GM12878 (cell line): ENCODE results near the gene MPDZ. TPM values are rescaled to one million over a fixed set of nuclear protein-coding genes. Genes with fewer than 3 reads are reported as not detected.

Source experiments
- ATAC-seq: fragments of 200-7000 bp; cut with Tn5 transposase; 3 replicates; pipeline ENCODE4 v1.9.1; 2020; ENCODE audit warnings: mild to moderate bottlenecking, moderate library complexity
- BruUV-seq: library from RNA; stranded (reverse); fragments of 400-500 nt; replicated peaks from 2 replicates; lab custom pipeline; 2021; lab: Mats Ljungman, UMichigan
- CTCF ChIA-PET: fragments of 300-600 bp; sonication (Branson Sonifier 250); formaldehyde crosslinking; extraction: SDS; loops from one replicate; lab custom pipeline; 2021; ENCODE audit warnings: inconsistent platforms; lab: Yijun Ruan, JAX
- POLR2A ChIA-PET: fragments of 350-600 bp; formaldehyde crosslinking; extraction: SDS; loops from one replicate; lab custom pipeline; 2021; ENCODE audit warnings: inconsistent platforms; lab: Charles Lee
- RAD21 ChIA-PET: fragments of 300-600 bp; sonication (Branson Sonifier 250); formaldehyde crosslinking; loops from one replicate; lab custom pipeline; 2023; ENCODE audit warnings: antibody characterized with exemption; ENCODE audit not compliant: unreplicated experiment; lab: Charles Lee
- SMC1A ChIA-PET: fragments of 300-600 bp; sonication (Branson Sonifier 250); formaldehyde crosslinking; loops from one replicate; lab custom pipeline; 2023; ENCODE audit not compliant: unreplicated experiment, uncharacterized antibody; lab: Charles Lee
- DNase-seq: peaks from one replicate; pipeline ENCODE4 v3.0.0-alpha.2; 2011; ENCODE audit warnings: low read depth, low spot score
- FAIRE-seq: peaks from 3 replicates; lab custom pipeline; 2011; peaks lifted over from hg19 to GRCh38; lab: Jason Lieb, UNC
- H2AFZ ChIP-seq: 2 replicates; pipeline ENCODE4 v1.6.0; 2011; ENCODE audit warnings: low read depth, low read length, control low read depth; ENCODE audit not compliant: control insufficient read depth
- H3K27ac ChIP-seq: 2 replicates; pipeline ENCODE4 v1.5.1; 2011; ENCODE audit warnings: control low read depth; ENCODE audit not compliant: control insufficient read depth, insufficient read depth
- H3K27me3 ChIP-seq, 2 experiments: replicated peaks in 1 of 2; 2 replicates each; pipeline versions ENCODE4 v1.6.0 to v1.6.1; 2011; ENCODE audit warnings: low read length in 1 of 2; ENCODE audit not compliant: control insufficient read depth in 2 of 2, insufficient read depth in 2 of 2
- H3K36me3 ChIP-seq, 2 experiments: 2 replicates each; pipeline ENCODE4 v1.5.1; 2011; ENCODE audit warnings: low read length in 1 of 2; ENCODE audit not compliant: control insufficient read depth in 2 of 2, insufficient read depth in 2 of 2
- H3K4me1 ChIP-seq: 2 replicates; pipeline ENCODE4 v1.6.1; 2011; ENCODE audit warnings: mild to moderate bottlenecking, low read length, moderate library complexity, mixed read lengths; ENCODE audit not compliant: control insufficient read depth, insufficient read depth
- H3K4me2 ChIP-seq: 2 replicates; pipeline ENCODE4 v1.6.0; 2011; ENCODE audit warnings: control low read depth; ENCODE audit not compliant: control insufficient read depth, insufficient read depth
- H3K4me3 ChIP-seq: fragments of 200-600 bp; sonication (generic); 2 replicates; pipeline ENCODE4 v1.5.1; 2016
- H3K79me2 ChIP-seq: 2 replicates; pipeline ENCODE4 v1.6.0; 2011; ENCODE audit warnings: low read length; ENCODE audit not compliant: control insufficient read depth, insufficient read depth
- H3K9ac ChIP-seq: 2 replicates; pipeline ENCODE4 v1.8.0; 2011; ENCODE audit warnings: low read length, control low read depth, mixed read lengths; ENCODE audit not compliant: control insufficient read depth, insufficient read depth
- H3K9me3 ChIP-seq: replicated peaks from 3 replicates; pipeline ENCODE4 v1.5.1; 2011; ENCODE audit warnings: mild to moderate bottlenecking, low read length; ENCODE audit not compliant: control insufficient read depth, insufficient read depth
- H4K20me1 ChIP-seq: 2 replicates; pipeline ENCODE4 v1.6.0; 2011; ENCODE audit not compliant: control insufficient read depth, insufficient read depth
- MXI1 ChIP-seq: fragments of 150-350 bp; IDR thresholded peaks from 2 replicates; pipeline ENCODE4 v1.6.1; 2011; ENCODE audit warnings: low read depth, mild to moderate bottlenecking, inconsistent platforms, low read length, improper control_type of control experiment
- PKNOX1 ChIP-seq: fragments of 450-650 bp; IDR thresholded peaks from 2 replicates; pipeline ENCODE4 v1.6.1; 2016; ENCODE audit warnings: mild to moderate bottlenecking
- RBBP5 ChIP-seq: fragments of 200-600 bp; sonication (generic); conservative IDR thresholded peaks from 2 replicates; pipeline ENCODE4 v1.6.1; 2016
- SP1 ChIP-seq: IDR thresholded peaks from one replicate; pipeline ENCODE4 v1.6.1; 2011; ENCODE audit warnings: low read depth, low read length
- SUZ12 ChIP-seq: fragments of 200-600 bp; sonication (generic); IDR thresholded peaks from one replicate; pipeline ENCODE4 v1.6.1; 2018; ENCODE audit warnings: antibody characterized with exemption, mild to moderate bottlenecking; ENCODE audit not compliant: unreplicated experiment
- ZNF207 ChIP-seq: fragments of 450-650 bp; IDR thresholded peaks from 2 replicates; pipeline ENCODE4 v1.6.1; 2014; ENCODE audit warnings: antibody characterized with exemption, mild to moderate bottlenecking, borderline replicate concordance
- ZNF217 ChIP-seq: fragments of 450-650 bp; IDR thresholded peaks from 2 replicates; pipeline ENCODE4 v1.6.1; 2017; ENCODE audit warnings: antibody characterized with exemption, mild to moderate bottlenecking
- ZNF384 ChIP-seq: IDR thresholded peaks from 2 replicates; pipeline ENCODE4 v1.6.1; 2012; ENCODE audit warnings: low read depth, mild to moderate bottlenecking, low read length, improper control_type of control experiment, borderline replicate concordance
- WGBS: methylation state at CpG from one replicate; pipeline ENCODE4 v1.1.6; 2016; ENCODE audit warnings: low lambda C conversion rate; ENCODE audit not compliant: insufficient replicate concordance, insufficient coverage; ENCODE audit errors: missing lambda C conversion rate; 5-methylcytosine and 5-hydroxymethylcytosine counted together
- in situ Hi-C: fragments of 300-500 bp; cut with MboI; formaldehyde crosslinking; loops from 9 replicates; pipeline ENCODE4 v1.14.3; 2018; ENCODE audit warnings: mixed read lengths
- intact Hi-C: fragments of 100-400 bp; cut with micrococcal nuclease; formaldehyde crosslinking; loops from one replicate; pipeline ENCODE4 v1.14.2; 2022; ENCODE audit not compliant: unreplicated experiment
- polyA plus RNA-seq, 11 experiments: library from polyadenylated mRNA; depleted of rRNA in 4 of 11; unstranded in 6 of 11; stranded (reverse) in 5 of 11; fragments of >200 nt; fragmentation: Nextera tagmentation in 4 of 11; fragmentation: Illumina TruSeq in 1 of 11; extraction: Ambion mirVana in 4 of 11; extraction: Trizol in 1 of 11; gene quantifications; 1 replicate in 1 of 11; 2 replicates in 10 of 11; pipeline versions ENCODE4 v1.2.1 to v1.2.3, GENCODE V29; 2011 to 2016; ENCODE audit warnings: inconsistent platforms in 2 of 11, missing spikeins in 2 of 11, low read depth in 1 of 11
- total RNA-seq, 4 experiments: library from RNA; depleted of rRNA in 3 of 4; stranded (reverse); fragments of >200 nt in 3 of 4; fragmentation: Illumina TruSeq in 1 of 4; extraction: Trizol in 1 of 4; gene quantifications; 2 replicates each; pipeline versions ENCODE4 v1.2.1 to v1.2.3, GENCODE V29; 2013 to 2021

Gene MPDZ
- total and polyA plus RNA-seq, 10 of the 15 experiments (the other 5 are each of a cell fraction or from before 2014, with no cell fraction given) = 0.36 TPM; not detected in 9

GRCh38 chr9:13100914-13101572 lies 178.4 kb downstream of the MPDZ start:
- Histone ChIP-seq H3K27me3 (no peaks in the 10 kb centered on the region), H3K9ac (no peak overlapping the region), H2AFZ (no peak overlapping the region), H3K4me1 (no peaks in the 10 kb centered on the region), H3K4me3 (no peak overlapping the region), H3K79me2 (no peaks in the 10 kb centered on the region), H4K20me1 (no peaks in the 10 kb centered on the region), H3K9me3 (no peaks in the 10 kb centered on the region), H3K4me2 (no peak overlapping the region), H3K36me3 (no peaks in the 10 kb centered on the region), H3K27ac (no peak overlapping the region)
- 83% methylated on average over 1 of the region's 1 CpG for WGBS
- ChIA-PET SMC1A (no interaction called here), CTCF (interaction anchor here (0.9 kb wide), 1 partner anchor 11 kb away, joined by 3 read pairs; no protein-coding TSS in a partner anchor), RAD21 (no interaction called here), POLR2A (no interaction called here)
- DNase-seq = no peak
- no peak for ATAC-seq
- intact Hi-C loops = no loop called here
- BruUV-seq = no TSS peak
- in situ Hi-C loops = no loop called here
- TF ChIP-seq SP1 (no peak), RBBP5 (no peak), ZNF384 (no peak), ZNF217 (no peak), PKNOX1 (no peak), SUZ12 (no peak), ZNF207 (no peak), MXI1 (no peak)
- no peak for FAIRE-seq
